Measurements from ENCODE around the gene TBX10. TPM values are rescaled to one million over a fixed set of nuclear protein-coding genes. Genes with fewer than 3 reads are reported as not detected.
A peak's percentile ranks its signal among the peaks of the same experiment; 100 is the strongest.

The TBX10 gene
- total and polyA plus RNA-seq, 7 donors, result 15.8 to 109 (median 60.6) TPM; not detected in 4

DNA sequence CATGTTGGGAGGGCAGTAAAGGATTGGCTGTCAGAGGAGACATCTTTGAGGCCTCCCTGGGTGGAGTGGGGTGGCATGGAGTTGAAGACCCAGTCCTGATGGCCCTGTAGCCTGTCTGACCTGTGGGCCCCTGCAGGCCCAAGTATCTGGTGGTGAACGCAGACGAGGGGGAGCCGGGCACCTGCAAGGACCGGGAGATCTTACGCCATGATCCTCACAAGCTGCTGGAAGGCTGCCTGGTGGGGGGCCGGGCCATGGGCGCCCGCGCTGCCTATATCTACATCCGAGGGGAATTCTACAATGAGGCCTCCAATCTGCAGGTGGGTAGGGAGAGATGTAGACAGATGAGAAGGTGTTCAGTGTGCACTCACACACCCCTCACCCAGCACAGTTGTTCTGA is 30.2 kb downstream of the TBX10 start:
- peaks cover 0 to 28% (median 27%) of the 10 kb centered on the region in 4 donors for H3K4me1 ChIP-seq
- intact Hi-C loops (cut with DNase I), result no loop called here
- WGBS, 2 donors, result 92 to 93% methylated on average over 10 of the region's 10 CpGs
- TF ChIP-seq, protein P1, sequence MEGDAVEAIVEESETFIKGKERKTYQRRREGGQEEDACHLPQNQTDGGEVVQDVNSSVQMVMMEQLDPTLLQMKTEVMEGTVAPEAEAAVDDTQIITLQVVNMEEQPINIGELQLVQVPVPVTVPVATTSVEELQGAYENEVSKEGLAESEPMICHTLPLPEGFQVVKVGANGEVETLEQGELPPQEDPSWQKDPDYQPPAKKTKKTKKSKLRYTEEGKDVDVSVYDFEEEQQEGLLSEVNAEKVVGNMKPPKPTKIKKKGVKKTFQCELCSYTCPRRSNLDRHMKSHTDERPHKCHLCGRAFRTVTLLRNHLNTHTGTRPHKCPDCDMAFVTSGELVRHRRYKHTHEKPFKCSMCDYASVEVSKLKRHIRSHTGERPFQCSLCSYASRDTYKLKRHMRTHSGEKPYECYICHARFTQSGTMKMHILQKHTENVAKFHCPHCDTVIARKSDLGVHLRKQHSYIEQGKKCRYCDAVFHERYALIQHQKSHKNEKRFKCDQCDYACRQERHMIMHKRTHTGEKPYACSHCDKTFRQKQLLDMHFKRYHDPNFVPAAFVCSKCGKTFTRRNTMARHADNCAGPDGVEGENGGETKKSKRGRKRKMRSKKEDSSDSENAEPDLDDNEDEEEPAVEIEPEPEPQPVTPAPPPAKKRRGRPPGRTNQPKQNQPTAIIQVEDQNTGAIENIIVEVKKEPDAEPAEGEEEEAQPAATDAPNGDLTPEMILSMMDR (IDR thresholded peaks at IDR 0.05), result no peak
- TF ChIP-seq EP300 (IDR thresholded peaks at IDR 0.05), result no peak
- no peak for TF ChIP-seq POLR2AphosphoS5 (IDR thresholded peaks at IDR 0.05)
- no peak for TF ChIP-seq POLR2A (IDR thresholded peaks at IDR 0.05)
- peaks cover 20 to 53% (median 30%) of the 10 kb centered on the region in 4 donors for H3K36me3 ChIP-seq
- no peaks in the 10 kb centered on the region for H3K9me3 ChIP-seq
- no peak overlapping the region for H3K4me3 ChIP-seq
- no peak overlapping the region for H3K27ac ChIP-seq
- H3K27me3 ChIP-seq, result peaks cover 0 to 2% (median under 1%) of the 10 kb centered on the region in 3 donors
- DNase-seq, result no peak

DNA sequence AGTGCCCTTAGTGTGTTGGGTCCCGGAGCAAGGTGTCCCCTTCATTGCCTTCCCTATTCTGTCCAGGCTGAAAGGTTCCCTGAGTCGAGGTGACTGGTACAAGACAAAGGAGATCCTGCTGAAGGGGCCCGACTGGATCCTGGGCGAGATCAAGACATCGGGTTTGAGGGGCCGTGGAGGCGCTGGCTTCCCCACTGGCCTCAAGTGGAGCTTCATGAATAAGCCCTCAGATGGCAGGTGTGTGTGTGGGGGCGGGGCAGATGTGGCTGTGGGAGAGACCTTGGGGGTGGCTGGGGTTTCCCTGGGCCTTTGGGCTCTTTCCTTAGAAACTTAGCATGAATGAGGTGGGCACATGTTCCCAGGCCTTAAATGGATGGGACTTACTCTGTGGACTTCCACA is 31.1 kb downstream of the TBX10 start:
- H3K9me3 ChIP-seq, result no peaks in the 10 kb centered on the region
- intact Hi-C loops (cut with DNase I), result no loop called here
- peaks cover 20 to 53% (median 30%) of the 10 kb centered on the region in 4 donors for H3K36me3 ChIP-seq
- H3K4me1 ChIP-seq, result peaks cover 0 to 20% (median 19%) of the 10 kb centered on the region in 4 donors
- no peak overlapping the region for H3K27ac ChIP-seq
- no peak overlapping the region for H3K4me3 ChIP-seq
- no peaks in the 10 kb centered on the region for H3K27me3 ChIP-seq
- 94 to 96% methylated on average over 8 of the region's 8 CpGs for WGBS, 2 donors
- no peak for DNase-seq
- TF ChIP-seq EP300 (IDR thresholded peaks at IDR 0.05), result no peak
- TF ChIP-seq, protein P1 (IDR thresholded peaks at IDR 0.05), result no peak
- TF ChIP-seq POLR2A (IDR thresholded peaks at IDR 0.05), result no peak
- TF ChIP-seq POLR2AphosphoS5 (IDR thresholded peaks at IDR 0.05), result no peak

DNA sequence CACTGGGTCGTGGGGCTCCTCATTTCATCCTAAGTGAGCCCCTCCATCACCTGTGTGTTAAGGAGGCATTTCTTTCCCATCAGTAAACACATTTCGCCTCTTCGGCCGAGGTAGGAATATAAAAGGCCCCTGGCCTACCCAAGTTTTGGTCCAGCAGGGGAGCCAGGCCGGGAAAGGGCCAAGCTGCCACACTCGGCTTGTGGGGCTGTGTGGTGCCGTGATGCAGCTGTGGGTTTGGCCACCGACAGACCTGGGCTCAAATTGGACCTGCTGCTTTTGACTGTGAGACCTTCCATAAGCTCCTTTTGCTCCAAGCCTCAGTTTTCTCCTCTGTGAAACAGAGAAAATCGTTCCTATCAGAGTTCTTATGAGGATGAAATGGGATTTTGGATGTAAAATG is 32.1 kb downstream of the TBX10 start:
- Histone ChIP-seq H3K27ac (peak overlapping the region in 3 of 4 donors; percentile 88 to 94 (median 88)), H3K4me3 (peak overlapping the region; percentile 86 to 100 (median 94)), H3K9me3 (no peaks in the 10 kb centered on the region), H3K36me3 (peaks cover 17 to 44% (median 28%) of the 10 kb centered on the region in 4 donors), H3K4me1 (peaks cover 0 to 20% (median 19%) of the 10 kb centered on the region in 4 donors), H3K27me3 (no peaks in the 10 kb centered on the region)
- TF ChIP-seq, protein P1 (IDR thresholded peaks at IDR 0.05), result no peak
- no peak for TF ChIP-seq POLR2AphosphoS5 (IDR thresholded peaks at IDR 0.05)
- TF ChIP-seq POLR2A (IDR thresholded peaks at IDR 0.05), result no peak
- TF ChIP-seq EP300 (IDR thresholded peaks at IDR 0.05), result no peak
- WGBS, 2 donors, result 15 to 48% methylated on average over 9 of the region's 9 CpGs
- DNase-seq, result no peak
- intact Hi-C loops (cut with DNase I), result loop anchor here (2.0 kb wide), 1 partner anchor 23 kb away; no protein-coding TSS in a partner anchor

DNA sequence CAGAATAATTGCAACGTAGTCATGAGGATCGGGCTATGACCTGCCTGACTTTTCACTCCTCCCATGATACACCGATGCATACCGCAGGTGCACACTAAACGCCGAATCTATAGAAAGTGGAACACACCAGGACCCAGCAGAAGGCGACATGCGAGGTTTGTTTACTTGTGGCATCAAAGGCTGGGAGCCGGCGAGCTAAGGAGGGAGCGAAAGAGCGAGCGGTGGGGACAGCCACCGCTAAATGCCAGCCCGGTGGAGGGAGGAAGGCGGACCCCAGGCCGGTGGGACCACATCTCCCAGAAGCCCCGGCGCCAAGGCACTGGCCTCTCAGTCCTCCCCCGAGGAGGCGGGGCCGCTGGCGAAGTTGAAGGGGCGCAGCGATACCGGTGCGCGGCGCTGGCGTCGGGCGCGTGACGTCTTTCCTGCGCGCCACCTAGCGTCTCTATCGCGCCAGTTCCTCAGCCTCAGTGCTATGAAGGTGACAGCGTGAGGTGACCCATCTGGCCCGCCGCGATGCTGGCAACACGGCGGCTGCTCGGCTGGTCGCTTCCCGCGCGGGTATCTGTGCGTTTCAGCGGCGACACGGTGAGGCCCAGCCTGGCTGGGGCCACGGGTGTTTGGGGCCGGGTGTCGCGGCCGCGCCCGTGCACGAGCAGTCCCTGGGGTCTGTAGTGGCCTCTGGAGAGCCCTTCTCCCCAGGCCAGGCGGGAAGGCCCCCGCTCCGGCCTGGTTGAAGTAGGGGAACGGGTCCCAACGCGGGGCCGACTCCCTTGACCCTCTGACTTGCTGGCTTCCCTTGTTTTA is 32.9 kb downstream of the TBX10 start, which contains the start of gene NDUFV1:
NDUFV1 (plus strand) TSS at position 445 of the 804 bp plus-strand sequence; CDS start at position 514, 69 bp downstream.
- H3K4me3 ChIP-seq, result peak within 1 kb of the TSS; percentile 86 to 100 (median 94)
- H3K27me3 ChIP-seq, result no peaks in the 10 kb centered on the region
- intact Hi-C loops (cut with DNase I), result loop anchor here (1.0 to 2.0 kb wide), 3 partner anchors 22 to 34 kb away; no protein-coding TSS in a partner anchor
- 0 to 1% methylated on average over 69 of the region's 69 CpGs for WGBS, 2 donors
- H3K36me3 ChIP-seq, result peaks cover 13 to 36% (median 20%) of the 10 kb centered on the region in 4 donors
- peaks cover 0 to 20% (median 19%) of the 10 kb centered on the region in 4 donors for H3K4me1 ChIP-seq
- H3K27ac ChIP-seq, result peak within 1 kb of the TSS; percentile 85 to 94 (median 88)
- peak; percentile 98 for DNase-seq
- TF ChIP-seq, protein P1 (IDR thresholded peaks at IDR 0.05), result peak; percentile 55 to 77 (median 58)
- peak in 1 of 4 donors; percentile 33 for TF ChIP-seq EP300 (IDR thresholded peaks at IDR 0.05)
- peak; percentile 54 to 63 for TF ChIP-seq POLR2A (IDR thresholded peaks at IDR 0.05)
- TF ChIP-seq POLR2AphosphoS5 (IDR thresholded peaks at IDR 0.05), result peak; percentile 79 to 93 (median 90)
- no peaks in the 10 kb centered on the region for H3K9me3 ChIP-seq
